Measurements from ENCODE around the gene CBFB.
"Not testable (repeated sequence)": the region's sequence is repeated elsewhere in the genome, so short reads cannot be mapped to it uniquely, and the experiment has no call there.

The CBFB gene

GRCh38 chr16:67120025-67120424 lies 91.1 kb downstream of the CBFB start:
- no peak overlapping the region for H3K4me3 ChIP-seq (ENCODE audit: low read depth, low read length)

- H3K4me3 ChIP-seq (ENCODE audit: low read depth, low read length): not testable (repeated sequence)
These were observed 93.8 kb downstream of the CBFB start for GRCh38 chr16:67122799-67123198.

- no peak overlapping the region for H3K4me3 ChIP-seq (ENCODE audit: low read depth, low read length)
These were observed 99.5 kb downstream of the CBFB start for GRCh38 chr16:67128417-67128816.

- H3K4me3 ChIP-seq (ENCODE audit: low read depth, low read length): no peak overlapping the region
These were observed 99.9 kb downstream of the CBFB start for GRCh38 chr16:67128887-67129286.

DNA sequence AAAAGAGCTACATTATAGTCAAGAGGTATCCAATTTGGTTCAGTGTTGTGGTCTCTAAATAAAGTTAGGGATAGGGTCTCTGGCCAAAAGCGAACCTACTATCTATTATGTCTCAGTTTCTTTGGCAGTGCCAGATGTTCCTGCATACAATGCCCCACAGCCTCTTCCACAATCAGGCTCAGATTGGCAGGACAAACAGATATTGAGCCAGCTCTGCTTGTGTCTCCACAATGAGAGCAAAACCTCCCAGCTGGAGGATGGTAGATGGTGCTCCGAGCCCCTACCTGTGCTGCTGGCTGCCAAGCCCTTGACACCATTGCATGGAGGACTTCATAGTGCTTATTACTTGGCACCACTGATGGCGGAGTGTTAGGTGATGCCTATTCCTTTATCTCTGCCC lies 100.5 kb downstream of the CBFB start:
- no peak overlapping the region for H3K4me3 ChIP-seq (ENCODE audit: low read depth, low read length)

DNA sequence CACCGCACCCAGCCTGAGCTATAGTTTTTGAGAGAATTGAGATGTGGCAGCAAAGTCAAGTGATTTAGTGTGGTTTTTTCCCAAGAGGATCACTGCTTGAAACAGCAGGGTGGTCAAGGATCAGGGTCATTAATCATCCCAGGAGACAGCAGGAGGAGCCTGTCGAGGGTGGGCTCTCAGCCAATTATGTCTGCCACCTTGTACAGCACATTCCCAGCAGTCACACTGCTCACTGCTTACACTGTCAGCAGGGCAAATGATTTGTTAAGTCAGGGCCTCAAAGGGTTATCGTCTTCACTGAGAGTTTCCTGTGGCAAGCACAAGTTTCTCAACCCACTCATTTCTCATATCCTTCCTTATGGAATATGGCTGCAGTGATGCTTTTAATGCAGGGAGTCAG lies 108.7 kb downstream of the CBFB start:
- H3K4me3 ChIP-seq (ENCODE audit: low read depth, low read length): no peak overlapping the region

- H3K4me3 ChIP-seq (ENCODE audit: low read depth, low read length): no peak overlapping the region
These were observed 112.4 kb downstream of the CBFB start for GRCh38 chr16:67141391-67141790.

GRCh38 chr16:67142342-67142741 lies 113.4 kb downstream of the CBFB start:
- no peak overlapping the region for H3K4me3 ChIP-seq (ENCODE audit: low read depth, low read length)

GRCh38 chr16:67144943-67145342 lies 116.0 kb downstream of the CBFB start:
- H3K4me3 ChIP-seq (ENCODE audit: low read depth, low read length): no peak overlapping the region

DNA sequence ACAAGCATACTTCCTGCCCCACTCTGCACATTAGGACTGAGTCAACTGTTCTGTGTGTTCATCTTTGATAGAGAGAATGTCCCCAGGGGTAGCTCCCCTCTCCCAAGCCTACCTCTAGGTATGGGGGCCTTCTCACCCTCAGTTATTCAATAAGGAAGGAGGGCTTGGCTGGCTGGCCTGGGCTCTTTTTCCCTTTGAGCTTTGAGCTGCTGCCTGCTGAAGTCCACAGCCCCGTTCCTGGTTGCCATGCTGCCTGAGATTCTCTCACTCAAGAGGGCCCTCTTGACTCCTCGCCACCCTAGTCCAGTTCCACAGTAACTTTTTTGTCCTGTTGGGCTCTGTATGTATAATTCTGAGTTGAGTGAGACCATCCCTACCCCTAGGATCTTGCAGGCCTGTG lies 116.8 kb downstream of the CBFB start:
- no peak overlapping the region for H3K4me3 ChIP-seq (ENCODE audit: low read depth, low read length)

DNA sequence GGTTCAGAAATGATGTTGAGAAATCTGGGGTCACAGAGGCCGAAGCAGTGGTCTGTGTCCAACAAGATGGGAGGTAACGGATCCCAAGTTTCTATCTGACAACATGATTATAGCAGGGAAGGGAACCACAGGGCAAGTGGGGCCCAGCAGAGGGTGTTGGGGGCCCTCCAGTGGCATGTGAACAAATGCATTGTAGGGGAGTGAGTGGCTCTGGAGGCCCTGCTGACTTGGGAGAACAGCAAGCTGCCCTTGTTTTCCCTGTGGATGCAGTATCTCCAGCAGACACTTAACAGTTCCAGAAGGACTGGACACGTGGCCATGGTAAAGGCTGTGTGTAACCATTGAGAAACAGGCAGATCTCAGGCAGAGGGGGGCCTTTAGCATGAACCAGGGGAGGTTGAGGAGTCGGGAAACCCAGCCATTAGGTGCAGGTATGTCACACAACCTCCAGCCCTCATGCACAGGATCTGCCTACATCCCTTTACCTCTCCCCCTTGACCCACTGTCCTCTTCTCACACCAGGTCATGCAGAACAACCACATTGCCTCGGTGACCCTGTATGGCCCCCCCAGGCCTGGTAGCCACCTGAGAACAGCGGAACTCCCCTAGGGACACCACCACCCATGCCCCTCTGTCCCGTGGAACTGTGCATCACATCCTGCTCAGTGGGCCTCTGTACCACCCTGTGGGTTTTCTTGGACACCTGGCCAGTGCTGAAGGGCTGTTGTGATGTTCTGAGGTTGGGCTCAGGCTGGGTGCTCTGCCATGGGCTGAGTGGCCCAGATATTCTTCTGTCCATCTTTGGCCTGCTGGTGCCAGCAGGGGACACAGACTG lies 117.8 kb downstream of the CBFB start:
- no peak overlapping the region for H3K4me3 ChIP-seq (ENCODE audit: low read depth, low read length)

DNA sequence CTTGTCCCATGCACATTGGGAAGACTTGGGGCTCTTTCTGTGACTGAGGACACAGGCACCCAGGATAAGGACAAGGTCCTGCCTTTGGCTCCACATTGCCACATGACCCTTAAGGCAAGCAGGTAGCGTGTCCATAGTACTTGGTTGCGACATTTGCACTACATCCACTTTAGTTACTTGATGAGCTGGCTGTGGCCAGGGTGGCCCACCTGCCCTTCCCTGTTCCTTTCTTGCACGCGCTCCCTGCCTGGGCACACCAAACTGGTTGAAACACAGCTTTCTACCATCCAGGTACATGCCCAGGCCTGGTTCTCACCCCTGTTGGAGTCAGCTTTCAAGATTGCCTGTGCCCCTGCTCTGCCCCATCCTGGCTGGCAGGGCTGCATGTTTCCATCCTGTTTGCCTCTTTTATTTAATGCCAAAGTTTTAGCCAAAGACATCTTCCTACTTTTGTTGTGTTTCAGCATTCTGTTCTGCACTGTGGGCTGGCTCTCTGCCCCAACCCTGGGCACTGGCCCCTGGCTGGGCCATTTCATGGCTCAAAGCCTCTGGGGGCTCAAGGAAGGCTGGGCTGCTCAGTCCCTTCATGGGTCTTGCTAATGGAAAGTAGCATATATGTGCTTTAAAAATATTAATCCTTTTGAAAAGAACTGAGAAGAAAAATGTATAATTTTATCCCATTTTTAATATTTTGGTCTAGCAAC lies 118.6 kb downstream of the CBFB start:
- no peak overlapping the region for H3K4me3 ChIP-seq (ENCODE audit: low read depth, low read length)

DNA sequence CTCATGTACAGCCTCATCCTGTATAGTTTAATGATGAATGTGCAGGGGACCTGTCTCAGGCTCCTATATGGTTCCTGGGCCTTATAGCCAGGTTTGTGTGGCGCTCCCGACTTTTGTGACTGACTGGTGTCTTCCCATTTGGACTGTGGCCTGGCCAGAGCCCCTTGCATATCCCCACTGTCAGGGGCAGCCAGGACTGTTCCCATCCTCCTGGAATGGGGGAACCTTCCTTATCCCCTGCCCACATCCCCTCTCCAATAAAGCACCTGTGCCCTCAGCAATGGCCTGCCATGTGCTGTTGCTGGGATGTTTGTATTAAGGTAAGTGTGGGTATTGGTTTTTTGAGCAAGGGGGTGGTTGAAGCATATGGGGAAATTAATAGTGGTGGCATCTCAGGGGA lies 119.3 kb downstream of the CBFB start:
- H3K4me3 ChIP-seq (ENCODE audit: low read depth, low read length): no peak overlapping the region

DNA sequence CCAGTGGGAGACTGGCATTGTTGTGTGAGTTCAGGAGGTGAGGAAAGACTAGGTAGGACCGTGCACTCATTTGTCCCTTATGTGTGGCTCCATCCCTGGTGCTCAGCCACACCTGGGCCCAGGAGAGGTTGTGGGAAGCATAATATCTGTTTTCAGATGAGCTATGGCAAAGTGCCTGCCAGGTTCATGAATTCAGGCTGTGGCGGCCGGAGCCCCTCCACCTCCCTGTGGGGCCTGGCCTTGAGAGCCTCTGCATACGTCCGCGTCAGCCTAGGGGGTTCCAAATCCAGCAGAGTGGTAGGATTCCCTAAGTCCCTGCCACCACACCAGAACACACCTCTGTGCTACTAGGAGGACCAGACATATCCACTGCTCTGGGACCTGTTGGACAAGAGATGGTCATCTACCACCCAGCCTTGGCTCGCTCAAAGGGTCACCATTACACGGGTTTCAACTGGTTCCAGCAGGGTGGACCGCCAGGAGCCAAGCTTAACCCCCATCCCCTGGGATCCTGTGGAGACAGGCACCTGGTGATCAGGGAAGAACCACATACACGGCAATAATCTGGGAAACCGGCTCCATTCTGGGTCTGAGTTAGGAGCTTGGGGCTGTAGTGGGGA lies 119.8 kb downstream of the CBFB start:
- no peak overlapping the region for H3K4me3 ChIP-seq (ENCODE audit: low read depth, low read length)

- H3K4me3 ChIP-seq (ENCODE audit: low read depth, low read length): peak overlapping the region; percentile 54
These were observed 120.5 kb downstream of the CBFB start for GRCh38 chr16:67149276-67150046.

GRCh38 chr16:67150047-67150832 lies 121.3 kb downstream of the CBFB start:
- peak overlapping the region; percentile 54 for H3K4me3 ChIP-seq (ENCODE audit: low read depth, low read length)

All from iPS-11a (cell line).